GM18520 (cell line): ENCODE data around the gene ANKS1B.

Source experiments
- ATAC-seq: cut with Tn5 transposase; IDR thresholded peaks from one replicate; pipeline ENCODE4 v1.9.1; 2021; ENCODE audit not compliant: unreplicated experiment

The ANKS1B gene

GRCh38 chr12:98909746-98910145, 1075.0 kb downstream of the ANKS1B start:
- ATAC-seq = no peak

- no peak for ATAC-seq
These were observed 1075.9 kb downstream of the ANKS1B start for GRCh38 chr12:98908866-98909265.

- no peak for ATAC-seq
These were observed 1080.9 kb downstream of the ANKS1B start for GRCh38 chr12:98903875-98904274.

- ATAC-seq = no peak
These were observed 1083.5 kb downstream of the ANKS1B start for GRCh38 chr12:98901189-98901588.

GRCh38 chr12:98896938-98897337, 1087.8 kb downstream of the ANKS1B start:
- ATAC-seq = no peak

- no peak for ATAC-seq
These were observed 1089.6 kb downstream of the ANKS1B start for GRCh38 chr12:98895086-98895651.

- ATAC-seq = no peak
These were observed 1090.2 kb downstream of the ANKS1B start for GRCh38 chr12:98894412-98895085.

GRCh38 chr12:98893675-98894411, 1090.9 kb downstream of the ANKS1B start:
- ATAC-seq = no peak

GRCh38 chr12:98893126-98893674, 1091.5 kb downstream of the ANKS1B start:
- no peak for ATAC-seq

GRCh38 chr12:98885778-98886177, 1099.0 kb downstream of the ANKS1B start:
- ATAC-seq = no peak

- no peak for ATAC-seq
These were observed 1101.5 kb downstream of the ANKS1B start for GRCh38 chr12:98883231-98883630.

- no peak for ATAC-seq
These were observed 1102.2 kb downstream of the ANKS1B start for GRCh38 chr12:98882526-98882925.

GRCh38 chr12:98873776-98874175, 1111.0 kb downstream of the ANKS1B start:
- no peak for ATAC-seq

GRCh38 chr12:98870504-98870903, 1114.2 kb downstream of the ANKS1B start:
- no peak for ATAC-seq

- no peak for ATAC-seq
These were observed 1114.7 kb downstream of the ANKS1B start for GRCh38 chr12:98869886-98870503.

- ATAC-seq = no peak
These were observed 1116.2 kb downstream of the ANKS1B start for GRCh38 chr12:98868538-98868937.

- ATAC-seq = no peak
These were observed 1116.7 kb downstream of the ANKS1B start for GRCh38 chr12:98868076-98868475.

- no peak for ATAC-seq
These were observed 1120.4 kb downstream of the ANKS1B start for GRCh38 chr12:98864363-98864762.

GRCh38 chr12:98863167-98863566, 1121.6 kb downstream of the ANKS1B start:
- ATAC-seq = no peak

GRCh38 chr12:98861251-98861650, 1123.5 kb downstream of the ANKS1B start:
- no peak for ATAC-seq

- no peak for ATAC-seq
These were observed 1127.7 kb downstream of the ANKS1B start for GRCh38 chr12:98856897-98857540.
